GM21786 (cell line): ENCODE data around the gene TMEM164.

Source experiments
- ATAC-seq: cut with Tn5 transposase; IDR thresholded peaks from one replicate; pipeline ENCODE4 v1.9.1; 2021; ENCODE audit not compliant: unreplicated experiment

The TMEM164 gene

GRCh38 chrX:110062919-110063318, 60.0 kb downstream of the TMEM164 start:
- no peak for ATAC-seq

DNA sequence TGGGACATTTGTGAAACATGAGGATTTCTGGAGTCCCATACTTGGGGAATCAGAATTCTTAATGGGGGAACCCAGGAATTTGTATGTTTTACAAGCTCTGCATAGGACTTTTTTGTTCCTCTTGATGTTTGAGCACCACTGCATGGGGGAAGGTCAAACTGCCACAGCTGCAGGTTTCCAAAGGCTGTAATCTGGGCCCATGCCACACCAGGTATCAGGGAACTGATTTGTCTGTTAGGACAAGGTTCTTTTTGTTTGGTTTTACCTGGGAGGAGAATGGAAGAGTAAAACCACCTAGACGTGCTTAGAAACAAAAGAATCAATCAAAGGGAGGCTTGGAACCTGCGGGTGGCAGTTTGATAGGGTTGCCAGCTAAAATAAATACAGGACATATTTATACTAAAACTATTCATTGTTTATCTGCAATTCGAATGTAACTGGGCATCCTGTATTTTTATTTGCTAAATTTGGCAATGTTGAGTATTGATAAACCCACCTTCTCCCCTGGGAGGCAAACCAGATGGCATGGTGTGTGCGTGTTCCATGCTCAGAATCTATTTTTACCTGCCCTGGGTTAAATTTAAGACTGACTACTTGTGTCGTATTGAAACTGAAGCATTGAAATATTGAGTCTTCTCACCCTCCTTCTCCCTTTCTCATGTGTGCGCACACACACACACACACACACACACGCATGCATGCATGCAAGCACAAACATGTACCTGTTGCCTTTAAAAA, 63.7 kb downstream of the TMEM164 start:
- ATAC-seq = no peak

DNA sequence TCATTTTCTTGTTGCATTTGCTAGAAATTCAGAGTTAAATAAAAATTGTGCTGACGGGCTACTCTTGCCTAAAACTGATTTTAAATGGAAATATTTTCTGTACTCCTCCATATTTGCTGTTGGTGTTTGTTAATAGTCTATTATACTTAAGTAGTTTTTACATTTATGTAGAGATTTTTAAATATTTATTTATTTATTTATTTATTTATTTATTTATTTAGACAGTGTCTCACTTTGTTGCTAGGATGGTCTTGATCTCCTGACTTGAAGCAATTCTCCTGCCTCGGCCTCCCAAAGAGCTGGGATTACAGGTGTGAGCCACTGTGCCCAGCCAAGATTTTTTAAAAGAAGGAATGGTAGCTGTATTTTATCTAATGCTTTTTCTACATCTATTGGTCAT, 68.1 kb downstream of the TMEM164 start:
- ATAC-seq = no peak

DNA sequence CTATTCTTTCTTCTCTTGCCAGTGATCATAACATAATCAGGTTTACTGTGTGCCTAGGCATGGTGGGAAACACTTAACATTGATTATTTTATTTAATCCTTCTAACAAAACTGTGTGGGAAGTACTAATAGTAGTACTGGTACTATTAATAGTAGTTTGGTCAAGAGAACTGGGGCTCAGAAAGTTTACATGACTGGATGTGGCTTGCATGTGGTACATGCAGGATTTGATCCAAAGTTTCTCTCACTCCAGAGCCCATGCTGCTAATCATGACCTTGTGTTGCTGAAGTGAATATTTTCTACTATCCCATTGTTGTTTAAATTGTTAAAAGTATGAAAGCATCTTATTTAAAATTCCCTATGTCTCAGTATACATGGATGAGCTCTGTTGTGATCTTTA, 78.4 kb downstream of the TMEM164 start:
- ATAC-seq = no peak

GRCh38 chrX:110081740-110082139, 78.8 kb downstream of the TMEM164 start:
- no peak for ATAC-seq

DNA sequence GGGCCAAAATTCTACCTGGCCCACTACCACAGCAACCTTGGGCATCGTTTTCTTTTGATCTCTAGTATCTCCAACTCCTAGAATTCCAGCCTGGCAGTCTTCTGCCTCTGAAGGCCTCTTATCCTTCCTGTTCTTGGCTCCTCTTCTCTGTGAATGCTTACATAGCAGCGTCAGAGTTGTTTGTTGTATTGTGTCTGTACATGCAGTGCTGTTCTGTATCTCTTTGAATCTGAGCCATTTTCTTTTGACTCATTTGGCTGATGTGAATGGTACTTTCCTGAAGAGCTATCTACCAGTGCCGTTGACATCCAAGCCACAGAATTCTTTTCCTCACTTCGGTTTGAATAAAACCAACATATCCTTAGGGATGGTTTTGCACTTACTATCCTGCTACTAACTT, 79.2 kb downstream of the TMEM164 start:
- no peak for ATAC-seq

GRCh38 chrX:110086162-110086915, 83.4 kb downstream of the TMEM164 start:
- no peak for ATAC-seq

DNA sequence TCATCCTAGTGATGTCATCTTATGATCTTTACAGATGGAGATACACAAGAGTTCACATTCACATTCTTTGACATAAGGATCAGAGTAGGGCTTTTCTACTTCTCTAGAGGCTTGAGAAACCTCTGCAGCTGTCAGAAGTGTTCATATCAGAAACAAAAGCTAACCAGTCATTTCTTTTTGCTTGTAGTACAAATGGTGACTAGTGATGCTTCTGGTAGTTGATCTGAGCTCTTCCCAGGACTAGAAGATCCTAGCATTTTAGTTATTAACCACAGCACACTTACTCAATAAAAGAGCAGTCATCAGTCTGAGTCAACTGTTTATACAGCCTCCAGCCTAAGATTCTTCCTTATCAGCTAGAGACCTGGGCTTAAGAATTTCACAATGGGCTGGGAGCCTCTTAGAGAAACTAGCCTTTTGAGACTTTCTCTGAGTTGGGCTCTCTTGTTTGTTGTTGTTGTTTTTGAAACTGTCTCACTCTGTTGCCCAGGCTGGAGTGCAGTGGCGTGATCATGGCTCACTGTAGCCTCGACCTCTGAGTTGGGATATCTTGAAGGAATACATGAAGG, 84.1 kb downstream of the TMEM164 start:
- no peak for ATAC-seq

- ATAC-seq = no peak
Measured at GRCh38 chrX:110087485-110088356, 84.8 kb downstream of the TMEM164 start.

DNA sequence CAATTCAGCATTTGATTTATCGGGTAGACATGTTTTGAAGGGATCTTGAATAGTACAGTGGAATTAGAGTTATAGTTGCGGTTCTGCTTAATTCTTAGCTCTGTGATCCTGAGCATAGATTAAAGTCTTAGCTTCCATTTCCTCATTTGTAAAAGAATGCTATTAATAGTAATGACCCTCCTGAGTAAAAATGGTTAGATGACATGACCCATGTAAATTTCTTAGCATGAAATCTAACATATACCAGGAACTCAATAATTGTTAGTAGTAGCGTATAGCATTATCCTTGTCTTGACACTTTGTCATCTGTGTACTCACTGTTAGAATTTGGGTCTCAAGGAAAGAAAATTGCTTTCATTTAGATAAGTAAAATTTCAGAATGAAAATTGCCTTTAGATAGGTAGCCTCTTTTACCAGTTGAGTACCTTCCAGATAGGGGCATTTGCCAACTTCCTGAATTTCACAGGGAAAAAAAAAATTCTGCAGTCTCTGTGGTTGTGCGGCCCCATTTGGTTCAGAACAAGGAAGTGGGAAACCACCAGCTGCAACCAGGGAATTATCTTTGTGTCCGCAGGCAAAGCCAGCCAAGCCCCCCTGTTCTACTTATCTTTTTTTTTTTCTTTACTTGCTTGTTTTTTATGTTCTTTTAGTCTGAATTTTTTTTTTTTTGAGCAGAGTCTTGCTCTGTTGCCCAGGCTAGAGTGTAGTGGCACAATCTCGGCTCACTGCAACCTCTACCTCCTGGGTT, 86.9 kb downstream of the TMEM164 start:
- ATAC-seq = no peak

- ATAC-seq = no peak
Measured at GRCh38 chrX:110097920-110098319, 95.0 kb downstream of the TMEM164 start.

- no peak for ATAC-seq
Measured at GRCh38 chrX:110103344-110103743, 100.4 kb downstream of the TMEM164 start.

DNA sequence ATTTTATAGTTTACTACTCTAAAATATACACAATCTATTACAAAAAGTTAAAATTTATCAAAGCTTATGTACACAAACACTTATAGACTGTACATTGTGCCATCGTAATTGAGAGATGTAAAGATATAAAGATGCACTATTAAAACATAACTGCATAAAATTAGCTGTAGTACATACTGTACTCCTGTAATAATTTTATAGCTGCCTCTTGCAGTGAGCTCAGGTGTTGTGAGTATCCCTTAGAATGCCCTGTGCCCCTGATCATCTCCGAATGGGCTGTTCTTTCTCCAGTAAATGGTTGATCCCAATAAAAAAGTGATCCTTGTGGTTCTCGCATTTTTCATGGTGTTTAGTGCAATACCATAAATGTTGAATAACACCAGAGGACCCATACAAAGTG, 101.2 kb downstream of the TMEM164 start:
- ATAC-seq = no peak

GRCh38 chrX:110108381-110108821, 105.5 kb downstream of the TMEM164 start:
- ATAC-seq = no peak

DNA sequence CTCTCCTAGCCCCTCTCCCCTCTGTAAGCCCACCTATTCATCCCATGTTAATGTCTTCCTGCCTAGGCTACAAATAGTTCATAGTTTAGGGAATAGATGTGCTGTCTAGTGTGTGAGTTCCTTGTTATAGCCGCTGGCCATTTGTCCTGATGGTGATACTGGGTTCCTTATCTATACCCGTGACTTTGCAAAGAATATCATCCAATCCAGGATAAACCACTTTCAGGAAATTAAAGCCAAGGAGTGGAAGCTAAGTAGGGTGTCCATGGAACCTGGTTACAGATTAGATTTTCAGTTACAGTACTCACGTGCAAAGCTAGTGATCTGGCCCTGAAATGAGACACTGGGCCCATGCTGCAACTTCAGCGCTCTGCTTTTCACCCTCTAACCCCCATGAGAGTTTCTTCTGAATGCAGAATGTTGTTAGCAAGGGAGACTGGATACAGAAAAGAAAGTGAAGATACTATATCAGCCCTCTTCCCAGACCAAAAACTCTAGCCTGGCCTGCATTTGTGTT, 111.4 kb downstream of the TMEM164 start:
- no peak for ATAC-seq

- no peak for ATAC-seq
Measured at GRCh38 chrX:110116066-110116980, 113.4 kb downstream of the TMEM164 start.

DNA sequence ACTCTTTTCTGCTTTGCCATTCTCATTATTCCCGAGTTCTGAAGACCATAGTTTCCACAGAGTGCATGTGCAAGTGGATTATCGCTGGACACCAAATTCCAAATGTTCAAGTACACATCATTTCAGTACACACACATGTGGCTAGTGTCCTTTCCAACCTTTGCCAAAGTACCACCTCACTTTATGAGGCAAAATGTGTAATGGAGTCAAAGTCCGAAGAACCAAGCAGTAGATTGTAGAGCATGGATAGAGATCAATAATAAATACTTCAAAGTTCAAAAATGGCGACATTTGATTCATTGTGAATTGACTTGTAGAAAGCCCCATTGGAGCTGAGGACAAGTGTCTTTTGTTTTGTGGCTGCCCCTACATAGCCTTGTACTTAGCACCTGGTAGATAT, 115.6 kb downstream of the TMEM164 start:
- no peak for ATAC-seq

DNA sequence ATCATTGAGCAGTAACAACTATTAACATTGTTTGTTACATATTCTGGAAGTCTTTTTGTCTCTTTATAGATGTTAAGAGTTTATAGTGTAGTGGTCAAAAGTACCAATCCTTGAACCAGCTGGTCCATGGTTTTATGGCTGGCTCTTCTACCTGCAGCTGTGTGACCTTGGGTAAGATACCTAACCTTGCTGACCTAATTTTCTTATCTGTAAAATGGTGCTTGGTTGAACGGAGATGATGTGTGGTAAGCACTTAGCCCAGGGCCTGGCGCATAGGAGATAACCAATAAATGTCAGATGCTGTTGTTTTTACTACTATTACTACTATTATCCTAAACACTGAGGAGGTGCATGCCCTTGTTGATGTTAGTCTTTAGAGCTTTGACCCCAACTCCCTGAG, 116.6 kb downstream of the TMEM164 start:
- ATAC-seq = no peak

DNA sequence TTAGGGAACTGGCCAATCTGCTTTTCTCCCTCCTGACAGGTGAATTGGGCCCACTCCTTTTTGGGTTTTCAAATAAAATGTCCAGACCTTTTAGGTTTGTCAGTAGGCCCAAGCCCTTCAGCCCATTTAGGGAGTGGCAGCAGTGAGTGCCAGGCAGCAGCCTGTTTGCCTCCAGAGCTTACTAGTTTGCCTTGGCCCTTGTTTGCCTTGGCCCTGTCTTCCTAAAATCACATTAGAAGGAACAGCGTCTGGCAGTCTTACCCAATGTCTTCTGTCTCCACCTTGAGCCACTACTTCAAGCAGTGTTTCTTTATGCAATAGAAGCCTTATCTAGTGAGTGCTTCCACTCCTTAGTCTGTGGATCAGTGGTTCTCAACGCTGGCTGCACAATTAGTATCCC, 117.1 kb downstream of the TMEM164 start:
- ATAC-seq = no peak
